OCI-LY3 (cell line): ENCODE measurements around the gene CGB2.

Experiments used
- EZH2phosphoT487 ChIP-seq: fragments of 200-600 bp; shearing (Covaris generic); IDR thresholded peaks from 2 replicates; pipeline ENCODE4 v1.6.1; 2018; ENCODE audit warnings: antibody characterized with exemption, mixed run types, low read depth
- TF ChIP-seq, protein P1 (sequence below): fragments of 200-600, 300-600 bp; sonication (generic); IDR thresholded peaks from 2 replicates; pipeline ENCODE4 v1.5.1; 2014; ENCODE audit warnings: antibody characterized with exemption, low read length, low read depth

GRCh38 chr19:49010453-49010852 lies 21.2 kb upstream of the CGB2 start:
- TF ChIP-seq, protein P1, sequence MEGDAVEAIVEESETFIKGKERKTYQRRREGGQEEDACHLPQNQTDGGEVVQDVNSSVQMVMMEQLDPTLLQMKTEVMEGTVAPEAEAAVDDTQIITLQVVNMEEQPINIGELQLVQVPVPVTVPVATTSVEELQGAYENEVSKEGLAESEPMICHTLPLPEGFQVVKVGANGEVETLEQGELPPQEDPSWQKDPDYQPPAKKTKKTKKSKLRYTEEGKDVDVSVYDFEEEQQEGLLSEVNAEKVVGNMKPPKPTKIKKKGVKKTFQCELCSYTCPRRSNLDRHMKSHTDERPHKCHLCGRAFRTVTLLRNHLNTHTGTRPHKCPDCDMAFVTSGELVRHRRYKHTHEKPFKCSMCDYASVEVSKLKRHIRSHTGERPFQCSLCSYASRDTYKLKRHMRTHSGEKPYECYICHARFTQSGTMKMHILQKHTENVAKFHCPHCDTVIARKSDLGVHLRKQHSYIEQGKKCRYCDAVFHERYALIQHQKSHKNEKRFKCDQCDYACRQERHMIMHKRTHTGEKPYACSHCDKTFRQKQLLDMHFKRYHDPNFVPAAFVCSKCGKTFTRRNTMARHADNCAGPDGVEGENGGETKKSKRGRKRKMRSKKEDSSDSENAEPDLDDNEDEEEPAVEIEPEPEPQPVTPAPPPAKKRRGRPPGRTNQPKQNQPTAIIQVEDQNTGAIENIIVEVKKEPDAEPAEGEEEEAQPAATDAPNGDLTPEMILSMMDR: no peak
- TF ChIP-seq EZH2phosphoT487: no peak
